Dedifferentiated amniotic fluid mesenchymal stem cell (primary cell): ENCODE results near the gene CAPN1.
"Not testable (repeated sequence)": the region's sequence is repeated elsewhere in the genome, so short reads cannot be mapped to it uniquely, and the experiment has no call there.

ENCODE experiments used
- DNase-seq: peaks from one replicate; pipeline ENCODE4 v3.0.0-alpha.2; 2016; ENCODE audit errors: extremely low spot score

The CAPN1 gene

DNA sequence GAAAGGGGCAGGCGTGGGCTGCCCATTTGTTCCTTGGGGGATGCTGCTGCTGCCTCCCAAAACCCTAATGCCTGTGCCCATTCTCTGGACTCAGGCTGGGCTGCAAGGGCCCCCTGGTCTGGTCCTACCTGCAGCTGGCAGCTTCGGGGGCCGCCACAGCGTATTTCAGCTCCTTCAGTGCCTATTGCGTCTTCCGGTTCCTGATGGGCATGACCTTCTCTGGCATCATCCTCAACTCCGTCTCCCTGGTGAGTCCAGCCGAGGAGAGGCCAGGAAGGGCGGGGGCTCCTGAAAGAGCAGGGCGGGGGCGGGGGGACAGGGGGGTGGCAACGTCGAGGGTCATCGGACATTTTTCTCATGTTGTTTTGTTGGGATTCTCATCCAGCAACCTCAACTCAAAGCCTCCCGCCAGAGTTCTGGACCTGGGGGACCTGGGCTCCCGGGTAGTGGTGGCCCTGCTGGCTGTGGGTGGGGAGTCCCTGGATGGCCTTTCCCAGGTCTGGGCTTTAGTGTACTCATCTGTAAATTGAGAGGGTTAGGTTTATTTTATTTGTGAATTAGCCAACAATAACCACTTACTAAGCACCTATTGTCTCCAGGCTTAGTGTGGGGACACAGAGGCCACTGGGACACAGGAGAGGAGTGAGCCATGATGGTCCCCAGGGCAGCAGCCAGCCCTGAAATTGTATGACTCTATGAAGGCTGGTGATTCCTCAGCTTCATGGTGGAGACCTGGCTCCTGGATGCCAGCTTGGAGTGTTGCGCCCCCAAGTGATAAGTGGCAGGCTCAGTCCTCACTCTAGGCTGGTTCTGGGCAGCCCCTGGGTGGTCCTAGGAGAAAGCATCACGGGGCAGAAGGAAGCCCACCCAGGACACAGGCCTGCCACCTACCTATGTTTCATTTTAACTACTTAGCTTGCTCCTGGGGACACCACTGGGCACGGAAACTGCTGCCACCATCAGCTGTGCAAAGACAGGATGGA lies 36.0 kb downstream of the CAPN1 start:
- no peak for DNase-seq

DNA sequence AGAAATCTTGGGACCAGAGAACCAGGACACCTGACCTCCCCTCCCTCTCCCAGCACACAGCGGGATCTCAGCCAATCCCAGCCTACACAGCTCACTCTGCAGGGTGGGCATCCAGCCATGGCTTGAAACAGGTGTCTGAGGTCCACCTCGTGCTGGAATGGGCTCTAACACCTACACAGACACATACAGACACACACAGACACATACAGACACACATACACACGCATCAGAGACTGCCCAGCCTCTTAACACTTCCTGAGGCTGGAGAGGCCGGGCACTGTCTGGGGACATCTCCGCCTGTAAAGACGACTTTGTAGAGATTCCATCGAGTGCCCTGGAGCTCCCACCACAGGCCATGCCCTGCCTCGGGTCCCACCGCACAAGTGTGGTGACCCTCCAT lies 36.7 kb downstream of the CAPN1 start:
- DNase-seq: no peak

DNA sequence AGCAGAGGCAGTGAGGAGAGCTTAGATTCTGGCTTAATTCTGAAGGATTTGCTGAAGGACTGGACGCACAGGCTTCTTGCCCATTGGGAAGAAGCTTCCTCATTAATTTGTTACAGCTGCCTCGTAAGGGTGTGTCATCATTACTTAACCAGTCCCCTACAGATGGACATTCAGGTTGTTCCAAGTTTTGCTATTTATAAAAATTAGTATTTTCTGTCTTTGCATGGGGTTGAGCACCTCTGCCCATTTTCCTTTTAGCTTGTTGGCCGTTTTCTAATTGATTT lies 38.1 kb downstream of the CAPN1 start:
- no peak for DNase-seq

DNA sequence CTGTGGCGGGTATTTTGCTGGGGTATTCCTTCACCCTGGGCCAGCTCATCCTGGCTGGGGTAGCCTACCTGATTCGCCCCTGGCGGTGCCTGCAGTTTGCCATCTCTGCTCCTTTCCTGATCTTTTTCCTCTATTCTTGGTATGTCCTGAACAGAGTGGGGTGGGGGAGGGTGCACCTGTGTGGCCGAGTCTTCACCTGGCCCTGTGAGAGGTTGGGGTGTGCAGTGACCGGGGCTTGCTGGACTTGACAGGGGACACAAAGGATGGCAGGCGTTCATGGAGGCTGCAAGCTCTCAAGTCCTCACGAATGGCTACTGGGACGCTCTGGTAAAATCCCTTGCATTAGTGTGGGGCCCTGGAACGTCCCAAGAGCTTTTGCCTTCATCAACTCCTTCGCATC lies 39.3 kb downstream of the CAPN1 start:
- DNase-seq: no peak

DNA sequence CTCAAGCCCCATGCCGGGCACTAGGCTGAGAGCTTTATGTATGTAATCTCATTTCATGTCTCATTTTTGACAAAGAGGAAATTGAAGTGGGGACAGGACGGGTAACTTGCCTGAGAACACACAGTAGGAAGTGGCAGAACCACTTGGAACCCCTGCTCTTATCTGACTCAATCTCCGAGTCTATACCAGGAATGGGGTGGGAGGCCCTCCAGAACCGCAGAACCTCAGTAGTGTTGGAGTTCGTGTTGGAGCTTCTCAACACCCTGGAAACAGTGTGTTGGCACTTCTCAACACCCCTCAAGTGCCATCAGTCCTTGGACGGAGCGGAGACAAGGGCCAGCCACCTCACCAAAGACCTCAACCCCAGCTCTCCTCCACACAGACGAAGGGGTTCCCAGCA lies 41.3 kb downstream of the CAPN1 start:
- DNase-seq: no peak

DNA sequence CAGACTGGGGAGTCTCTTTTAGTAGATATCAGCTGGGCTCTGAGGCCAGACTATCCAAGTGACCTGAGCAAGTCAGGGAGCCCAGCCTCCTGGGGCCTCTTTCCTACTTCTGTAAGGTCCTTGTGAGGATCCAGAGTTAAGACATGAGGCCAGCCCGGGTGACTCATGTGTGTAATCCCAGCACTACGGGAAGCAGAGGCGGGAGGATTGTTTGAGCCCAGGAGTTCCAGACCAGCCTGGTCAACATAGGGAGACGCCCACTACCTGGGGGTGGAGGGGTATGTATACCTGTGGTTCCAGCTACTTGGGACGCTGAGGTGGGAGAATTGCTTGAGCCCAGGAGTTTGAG lies 43.2 kb downstream of the CAPN1 start:
- peak; percentile 74 for DNase-seq

DNA sequence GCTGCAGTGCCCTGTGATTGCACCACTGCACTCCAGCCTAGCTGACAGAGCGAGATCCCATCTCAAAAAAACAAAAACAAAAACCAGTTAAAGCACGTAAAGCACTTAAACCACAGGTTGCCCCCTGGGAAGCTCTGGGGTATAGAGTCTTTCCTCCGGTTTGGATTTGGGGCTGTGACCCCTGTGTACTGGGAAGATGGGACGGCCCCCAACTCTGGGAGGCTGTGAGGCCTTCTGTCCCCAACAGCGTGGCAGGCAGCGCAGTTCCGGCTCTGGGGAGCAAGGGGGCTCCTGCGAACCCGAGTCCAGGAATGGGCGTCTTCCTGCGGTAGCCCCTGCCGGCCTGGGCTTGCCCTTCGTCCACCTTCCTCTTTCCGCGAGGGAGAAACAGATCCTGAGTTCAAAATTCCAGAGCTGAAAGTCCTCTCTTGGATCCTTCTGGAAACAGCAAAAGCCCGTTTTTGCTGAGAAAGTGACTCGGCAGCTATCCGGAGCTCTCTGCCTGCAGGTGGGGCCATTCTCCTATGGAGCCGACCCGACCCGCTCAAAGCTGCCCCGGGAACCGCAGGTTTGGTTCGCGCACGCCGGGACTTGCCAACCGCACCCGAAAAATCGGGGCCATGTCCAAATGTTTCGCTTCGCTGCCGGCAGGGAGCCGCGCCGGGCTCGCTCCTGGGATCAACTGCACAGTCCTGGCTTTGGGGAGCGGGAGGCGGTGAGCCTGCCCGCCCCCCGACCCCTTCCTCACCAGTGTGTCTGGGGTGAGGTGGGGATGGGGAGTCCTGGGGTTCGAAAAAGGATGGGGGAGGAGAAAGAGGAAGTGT lies 43.8 kb downstream of the CAPN1 start:
- DNase-seq: peak; percentile 30

DNA sequence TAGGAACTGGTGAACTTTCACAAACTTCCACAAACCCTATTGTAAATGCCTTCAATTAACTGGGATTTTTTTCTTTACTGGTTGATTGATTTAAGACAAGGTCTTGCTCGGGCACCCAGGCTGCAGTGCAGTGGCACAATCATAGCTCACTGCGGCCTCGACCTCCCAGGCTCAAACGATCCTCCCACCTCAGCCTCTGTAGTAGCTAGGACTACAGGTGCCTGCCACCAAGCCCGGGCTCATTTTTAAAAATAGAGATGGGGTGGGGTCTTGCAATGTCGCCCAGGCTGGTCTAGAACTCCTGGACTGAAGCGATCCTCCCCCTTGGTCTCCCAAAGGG lies 44.3 kb downstream of the CAPN1 start:
- DNase-seq: no peak

DNA sequence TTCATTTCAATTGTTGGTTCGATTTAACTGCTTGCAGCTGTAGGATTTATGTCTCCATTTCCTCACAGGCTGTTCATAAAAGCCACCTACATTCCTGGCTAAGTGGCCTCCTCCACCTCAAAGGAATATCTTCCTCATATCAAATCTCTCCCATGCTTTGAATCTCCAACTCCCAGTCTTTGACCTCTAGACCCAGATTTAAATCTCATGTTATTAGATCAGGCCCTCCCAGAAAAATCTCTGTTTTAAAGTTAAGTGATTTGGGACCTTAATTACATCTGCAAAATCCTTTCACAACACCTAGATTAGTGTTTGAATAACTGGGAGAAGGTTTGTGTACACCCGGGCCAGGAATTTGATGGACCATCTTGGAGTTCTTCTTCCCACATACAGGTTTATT lies 46.2 kb downstream of the CAPN1 start:
- DNase-seq: no peak

DNA sequence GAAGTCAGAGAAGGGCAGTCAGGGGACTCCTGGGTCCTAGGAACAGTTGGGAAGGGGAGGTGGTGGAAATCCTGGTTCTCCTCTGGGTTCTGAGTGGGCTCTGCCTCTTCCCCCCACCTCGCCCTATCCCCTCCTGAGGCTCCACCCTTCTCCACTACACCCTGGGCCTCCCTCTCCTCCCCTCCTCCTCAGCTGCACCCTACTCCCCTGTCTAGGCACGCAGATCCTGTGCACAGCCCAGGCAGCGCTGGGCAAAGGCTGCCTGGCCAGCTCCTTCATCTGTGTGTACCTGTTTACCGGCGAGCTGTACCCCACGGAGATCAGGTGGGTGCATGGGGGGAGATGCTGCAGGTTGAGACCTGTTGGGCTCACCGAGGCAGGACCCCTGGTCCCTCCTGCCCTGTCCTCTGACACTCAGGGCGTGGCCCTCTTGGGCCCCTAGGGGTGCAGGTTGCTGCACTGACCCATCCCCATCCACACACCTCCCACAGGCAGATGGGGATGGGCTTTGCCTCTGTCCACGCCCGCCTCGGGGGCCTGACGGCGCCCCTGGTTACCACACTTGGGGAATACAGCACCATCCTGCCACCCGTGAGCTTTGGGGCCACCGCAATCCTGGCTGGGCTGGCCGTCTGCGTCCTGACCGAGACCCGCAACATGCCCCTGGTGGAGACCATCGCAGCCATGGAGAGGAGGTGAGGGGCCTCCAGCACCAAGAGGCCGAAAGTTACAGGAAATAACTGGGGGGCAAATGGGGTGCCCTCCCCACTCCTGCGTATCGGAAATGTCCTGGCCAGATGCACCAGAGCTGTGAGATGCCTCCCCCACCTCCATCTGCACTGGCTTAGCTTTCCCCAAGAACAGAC lies 54.7 kb downstream of the CAPN1 start:
- no peak for DNase-seq

DNA sequence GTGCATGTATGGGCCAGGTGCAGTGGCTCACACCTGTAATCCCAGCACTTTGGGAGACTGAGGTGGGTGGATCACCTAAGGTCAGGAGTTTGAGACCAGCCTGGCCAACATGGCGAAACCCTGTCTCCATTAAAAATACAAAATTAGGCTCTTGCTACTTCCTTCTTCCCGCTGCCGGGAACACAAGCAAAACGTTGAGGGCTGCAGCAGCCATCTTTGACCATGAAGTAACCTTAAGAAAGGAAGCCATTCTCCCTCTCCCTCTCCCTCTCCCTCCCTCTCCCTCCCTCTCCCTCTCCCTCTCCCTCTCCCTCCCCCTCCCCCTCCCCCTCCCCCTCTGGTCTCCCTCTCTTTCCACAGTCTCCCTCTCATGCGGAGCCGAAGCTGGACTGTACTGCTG lies 56.6 kb downstream of the CAPN1 start:
- DNase-seq: not testable (repeated sequence)

DNA sequence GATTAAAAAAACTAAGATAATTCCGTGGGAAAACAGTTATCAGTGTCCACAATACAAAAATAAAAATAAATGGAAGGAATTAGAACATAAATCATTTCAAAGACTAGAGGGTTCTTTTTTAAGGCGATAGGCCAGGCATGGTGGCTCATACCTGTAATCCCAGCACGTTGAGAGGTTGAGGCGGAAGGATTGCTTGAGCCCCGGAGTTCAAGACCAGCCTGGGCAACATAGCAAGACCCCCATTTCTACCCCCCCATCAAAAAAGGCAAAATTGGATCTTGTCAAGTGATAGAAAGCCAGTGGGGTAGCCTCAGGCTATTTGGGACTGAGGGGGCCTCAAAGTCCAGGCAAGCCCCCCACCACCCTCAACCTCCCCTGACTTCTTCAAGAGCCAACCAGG lies 59.4 kb downstream of the CAPN1 start:
- DNase-seq: no peak

DNA sequence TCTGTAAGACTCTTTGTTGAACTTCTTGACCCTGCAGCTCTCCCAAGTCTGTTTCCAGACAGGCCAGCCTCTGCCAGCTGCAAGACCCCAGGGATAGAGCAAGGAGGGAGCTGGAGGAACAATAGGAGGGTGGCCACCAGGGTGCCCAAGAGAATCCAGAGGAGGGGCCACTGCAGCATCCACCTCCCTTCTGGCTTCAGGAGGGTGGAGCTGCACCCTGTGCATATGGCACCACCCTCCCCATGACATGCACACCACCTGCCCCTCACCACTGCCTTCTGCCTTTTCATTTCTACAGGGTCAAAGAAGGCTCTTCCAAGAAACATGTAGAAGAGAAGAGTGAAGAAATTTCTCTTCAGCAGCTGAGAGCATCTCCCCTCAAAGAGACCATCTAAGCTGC lies 60.0 kb downstream of the CAPN1 start:
- DNase-seq: no peak

DNA sequence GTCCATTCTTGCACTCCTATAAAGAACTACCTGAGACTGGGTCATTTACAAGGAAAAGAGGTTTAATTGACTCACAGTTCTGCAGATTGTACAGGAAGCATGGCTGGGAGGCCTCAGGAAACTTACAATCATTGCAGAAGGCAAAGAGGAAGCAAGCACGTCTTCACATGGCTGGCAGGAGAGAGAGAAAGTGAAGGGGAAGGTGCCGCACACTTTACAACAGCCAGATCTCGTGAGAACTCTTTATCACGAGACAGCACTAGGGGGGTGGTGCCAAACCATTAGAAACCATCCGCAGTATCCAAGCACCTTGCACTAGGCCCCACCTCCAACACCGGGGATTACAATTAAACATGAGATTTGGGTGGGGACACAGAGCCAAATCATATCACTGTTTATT lies 60.7 kb downstream of the CAPN1 start:
- DNase-seq: no peak

DNA sequence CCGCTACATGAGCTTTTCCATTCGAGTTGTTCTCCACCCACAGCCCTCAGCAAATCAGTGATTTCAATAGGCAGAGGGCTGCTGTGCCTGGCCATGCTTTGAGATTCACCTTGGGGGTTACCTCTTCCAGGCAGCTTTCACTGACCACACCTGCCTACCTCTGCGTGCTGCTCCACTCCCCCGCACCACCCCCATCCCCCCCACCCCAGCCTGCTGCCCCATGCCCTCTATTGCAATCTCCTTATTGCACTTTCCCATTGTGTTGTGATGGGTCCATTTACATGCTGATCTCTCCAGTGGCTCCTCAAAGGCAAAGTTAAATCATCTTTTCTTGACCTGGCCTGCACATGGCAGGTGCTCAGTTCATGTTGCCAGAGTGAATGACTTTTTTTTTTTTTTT lies 62.1 kb downstream of the CAPN1 start:
- DNase-seq: no peak

DNA sequence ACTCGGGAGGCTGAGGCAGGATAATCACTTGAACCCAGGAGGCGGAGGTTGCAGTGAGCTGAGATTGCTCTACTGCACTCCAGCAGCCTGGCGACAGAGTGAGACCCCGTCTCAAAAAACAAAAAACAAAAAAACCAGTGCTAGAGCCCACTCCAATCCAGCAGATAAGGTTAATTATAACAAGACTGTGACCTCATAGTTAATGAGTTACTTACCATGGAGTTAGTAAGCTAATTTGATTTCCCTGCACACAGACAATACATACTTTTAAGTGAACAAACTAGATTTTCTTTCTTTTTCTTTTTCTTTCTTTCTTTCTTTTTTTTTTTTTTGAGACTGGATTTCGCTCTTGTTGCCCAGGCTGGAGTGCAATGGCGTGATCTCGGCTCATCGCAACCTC lies 63.3 kb downstream of the CAPN1 start:
- DNase-seq: not testable (repeated sequence)

DNA sequence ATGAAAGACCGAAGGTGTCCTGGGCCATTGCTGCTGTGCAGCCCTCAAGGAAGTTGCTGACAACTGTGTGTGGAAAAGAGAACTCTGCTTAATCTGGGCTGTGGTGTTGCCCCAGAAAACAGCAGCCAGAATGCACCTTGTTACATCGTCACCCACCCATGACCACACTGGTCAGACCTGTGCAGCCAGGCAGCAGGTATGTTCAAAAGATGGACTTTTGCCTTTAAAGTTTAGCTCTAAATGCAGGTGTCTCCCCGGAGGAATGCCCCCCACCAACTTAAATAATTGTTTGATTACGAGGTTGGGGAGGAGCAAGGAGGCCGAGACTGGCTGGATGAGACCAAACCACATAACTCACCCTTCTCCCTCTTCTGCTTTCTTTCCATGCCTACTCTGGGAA lies 64.8 kb downstream of the CAPN1 start:
- DNase-seq: no peak

DNA sequence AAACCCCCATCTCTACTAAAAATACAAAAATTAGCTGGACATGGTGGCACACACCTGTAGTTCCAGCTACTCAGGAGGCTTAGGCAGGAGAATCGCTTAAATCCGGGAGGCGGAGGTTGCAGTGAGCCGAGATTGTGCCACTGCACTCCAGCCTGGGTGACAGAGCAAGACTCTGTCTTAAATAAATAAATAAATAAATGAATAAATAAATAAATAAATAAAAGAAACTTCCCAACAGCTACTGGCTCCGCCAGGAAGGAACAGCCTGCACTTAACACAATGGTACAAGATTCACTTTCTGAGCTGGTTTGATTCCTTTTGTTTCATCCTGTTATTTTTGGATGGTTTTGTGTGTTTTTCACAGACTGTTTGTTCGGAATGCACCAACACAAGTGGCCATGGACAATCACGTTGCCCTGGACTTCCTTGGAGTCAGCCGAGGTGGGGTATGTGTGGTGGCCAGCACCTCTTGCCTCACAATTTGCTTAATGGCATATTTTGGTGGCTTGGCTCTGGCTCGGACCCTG lies 66.5 kb downstream of the CAPN1 start:
- not testable (repeated sequence) for DNase-seq

DNA sequence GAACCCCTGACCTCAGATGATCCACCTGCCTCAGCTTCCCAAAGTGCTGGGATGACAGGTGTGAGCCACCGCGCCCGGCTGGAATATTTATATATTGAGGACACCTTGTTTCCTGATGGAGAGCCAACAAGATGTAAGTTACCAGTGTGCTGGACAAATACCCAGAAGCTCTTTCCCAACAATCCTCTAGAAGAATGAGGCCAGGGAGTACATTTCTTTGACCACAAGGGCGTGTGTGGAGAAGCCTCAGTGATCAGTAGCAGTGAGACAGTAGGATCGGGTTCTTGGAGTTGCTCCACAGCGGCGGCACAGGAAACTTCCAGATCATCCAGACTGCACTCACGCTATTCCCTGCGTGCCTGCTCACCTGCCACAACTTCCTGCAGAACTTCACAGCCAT lies 69.7 kb downstream of the CAPN1 start:
- no peak for DNase-seq

DNA sequence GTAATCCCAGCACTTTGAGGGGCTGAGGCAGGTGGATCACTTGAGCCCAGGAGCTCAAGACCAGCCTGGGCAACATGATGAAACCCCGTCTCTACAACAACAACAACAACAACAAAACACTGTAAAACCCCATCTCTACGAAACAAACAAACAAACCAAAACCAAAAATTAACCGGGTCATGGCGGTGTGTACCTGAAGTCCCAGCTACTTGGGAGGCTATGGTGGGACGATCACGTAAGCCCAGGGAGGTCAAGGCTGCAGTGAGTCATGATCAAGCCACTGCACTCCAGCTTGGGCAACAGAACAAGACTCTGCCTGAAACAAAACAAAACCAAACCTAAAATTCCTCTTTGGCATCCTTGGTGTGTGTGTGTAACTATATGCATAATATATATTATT lies 73.0 kb downstream of the CAPN1 start:
- DNase-seq: no peak

DNA sequence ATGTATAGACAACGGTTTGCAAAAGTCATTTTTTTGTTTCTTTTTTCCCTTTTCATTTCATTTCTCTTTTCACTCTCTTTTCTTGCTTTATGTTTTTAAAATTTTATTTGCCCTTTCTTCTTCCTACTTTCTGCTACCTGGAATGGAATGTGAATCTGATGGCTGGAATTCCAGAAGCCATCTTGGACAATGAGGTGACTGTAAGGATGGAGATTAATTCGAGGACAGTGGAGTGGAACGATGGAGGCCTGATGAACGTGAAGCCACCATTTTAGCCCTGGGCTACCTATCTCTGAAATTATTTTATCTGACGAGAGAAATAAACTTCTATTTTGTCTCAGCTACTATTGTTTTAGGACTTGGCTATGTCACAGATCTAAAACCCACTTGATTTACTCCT lies 77.3 kb downstream of the CAPN1 start:
- no peak for DNase-seq

DNA sequence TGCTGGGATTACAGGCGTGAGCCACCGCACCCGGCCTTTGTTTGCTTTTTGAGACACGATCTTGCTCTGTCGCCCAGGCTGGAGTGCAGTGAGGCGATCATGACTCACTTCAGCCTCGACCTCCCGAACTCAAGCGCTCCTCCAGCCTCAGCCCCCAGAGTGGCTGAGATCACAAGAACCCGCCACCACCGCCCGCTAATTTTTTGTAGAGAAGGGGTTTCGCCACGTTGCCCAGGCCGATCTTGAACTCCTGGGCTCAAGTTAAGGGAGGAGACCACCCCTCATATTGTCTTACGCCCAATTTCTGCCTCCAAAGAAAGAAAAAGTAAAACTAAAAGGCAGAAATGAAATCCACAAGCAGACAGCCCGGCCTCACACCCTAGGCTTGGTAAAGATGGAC lies 78.6 kb downstream of the CAPN1 start:
- no peak for DNase-seq
